Subcutaneous preadipocyte (primary cell): ENCODE results near the gene XBP1. TPM values are rescaled to one million over a fixed set of nuclear protein-coding genes. Genes with fewer than 3 reads are reported as not detected.

ENCODE experiments used
- small RNA-seq: library from RNA; depleted of rRNA; stranded (forward); fragments of <200 nt; gene quantifications from one replicate; pipeline ENCODE3, GENCODE V24; 2012
- total RNA-seq: library from RNA; depleted of rRNA; stranded (reverse); fragments of >200 nt; gene quantifications from 2 replicates; pipeline ENCODE4 v1.2.3, GENCODE V29; 2012

The XBP1 gene
- total RNA-seq: 93.3 and 140 TPM in 2 replicates

DNA sequence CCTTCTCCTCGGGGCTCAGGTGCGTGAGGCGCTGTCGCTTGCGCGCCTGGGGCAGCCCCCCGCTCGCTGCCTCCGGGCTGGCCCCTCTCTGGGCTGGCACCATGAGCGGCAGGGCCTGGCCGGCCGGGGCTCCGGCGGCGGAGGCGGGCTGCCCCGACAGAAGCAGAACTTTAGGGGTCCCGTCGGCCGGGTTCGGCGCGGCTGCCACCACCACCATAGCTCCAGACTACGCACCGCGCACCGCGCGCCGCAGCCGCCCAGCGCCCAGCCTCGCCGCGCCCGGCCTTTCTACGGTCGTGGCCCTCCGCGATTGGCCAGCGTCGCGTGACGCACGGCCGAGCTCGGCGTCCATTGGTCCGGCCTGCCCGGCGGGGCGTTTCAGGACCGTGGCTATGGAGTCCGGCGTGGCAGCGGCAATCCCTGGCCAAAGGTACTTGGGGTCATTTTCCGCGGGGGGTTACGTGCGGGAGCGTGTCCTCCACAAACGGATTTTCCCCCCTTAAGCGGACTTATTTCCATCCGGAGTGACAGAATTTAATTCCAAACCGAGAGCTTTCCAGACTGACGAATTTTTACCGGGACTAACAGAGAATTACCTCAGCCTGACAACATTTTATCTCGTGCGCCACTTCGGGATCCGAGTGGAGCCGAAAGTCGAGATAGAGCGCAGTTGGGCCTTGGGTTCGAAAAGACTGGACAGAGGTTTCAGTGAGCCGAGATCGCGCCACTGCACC is at the start of gene XBP1:
XBP1 (minus strand) TSS at position 262 of the 734 bp plus-strand sequence.

DNA sequence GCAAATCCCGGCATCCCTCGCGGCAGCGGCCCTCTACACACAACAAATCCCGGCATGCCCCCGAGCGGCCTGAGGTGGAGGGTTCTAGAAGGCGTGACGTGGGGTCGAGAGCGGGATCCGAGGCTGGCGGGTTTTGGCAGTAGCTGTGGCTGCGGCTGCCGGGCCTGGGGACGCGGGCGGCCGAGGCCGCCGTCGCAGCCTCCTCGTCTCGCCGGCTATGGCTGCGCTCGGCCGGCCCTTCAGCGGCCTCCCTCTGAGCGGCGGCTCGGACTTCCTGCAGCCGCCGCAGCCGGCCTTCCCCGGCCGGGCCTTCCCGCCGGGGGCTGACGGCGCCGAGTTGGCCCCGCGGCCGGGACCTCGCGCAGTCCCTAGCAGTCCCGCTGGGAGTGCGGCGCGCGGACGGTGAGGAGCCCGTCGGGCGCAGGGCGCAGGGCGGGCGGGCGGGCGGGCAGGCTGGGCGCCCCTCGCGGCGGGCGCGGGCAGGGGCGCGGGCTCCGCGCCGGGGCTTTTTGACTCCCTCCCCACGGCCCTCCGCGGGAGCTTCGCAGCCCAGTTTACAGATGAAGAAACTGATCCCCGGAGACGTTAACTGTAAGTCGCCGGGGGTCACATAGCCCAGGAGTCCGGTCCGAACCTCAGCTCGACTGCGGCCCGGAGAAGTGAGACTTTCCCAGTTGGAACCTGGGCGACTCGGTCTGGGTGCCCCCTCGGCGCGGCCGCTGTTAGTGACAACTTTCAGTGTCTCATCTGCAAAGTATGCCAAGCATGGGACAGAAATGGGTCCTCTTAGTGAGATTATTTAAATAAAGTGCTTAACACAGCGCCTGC is 27.5 kb downstream of the XBP1 start, which contains the start of gene CCDC117:
CCDC117 (plus strand) TSS at position 63 of the 828 bp plus-strand sequence; CDS start at position 218, 155 bp downstream.

Small RNA genes lying within 50 kb of the gene (small RNA-seq; reads per million reads assigned to genes)
- not detected for gene Z93930.1

Other genes with a start within 250 kb of the XBP1 start
- 20.2 and 24.2 TPM in 2 replicates for gene TTC28, start 120.7 kb downstream of the XBP1 start, total RNA-seq
- 23.5 and 25.8 TPM in 2 replicates for gene CHEK2, start 58.7 kb downstream of the XBP1 start, total RNA-seq
- 15.2 and 16.5 TPM in 2 replicates for gene HSCB, start 58.5 kb downstream of the XBP1 start, total RNA-seq
- gene CCDC117, start 27.9 kb downstream of the XBP1 start, total RNA-seq: 13.6 and 17.4 TPM in 2 replicates
- 5.9 and 8.2 TPM in 2 replicates for gene ZNRF3, start 83.0 kb upstream of the XBP1 start, total RNA-seq